ENCODE results near the gene SRPK3.

SRPK3 gene

DNA sequence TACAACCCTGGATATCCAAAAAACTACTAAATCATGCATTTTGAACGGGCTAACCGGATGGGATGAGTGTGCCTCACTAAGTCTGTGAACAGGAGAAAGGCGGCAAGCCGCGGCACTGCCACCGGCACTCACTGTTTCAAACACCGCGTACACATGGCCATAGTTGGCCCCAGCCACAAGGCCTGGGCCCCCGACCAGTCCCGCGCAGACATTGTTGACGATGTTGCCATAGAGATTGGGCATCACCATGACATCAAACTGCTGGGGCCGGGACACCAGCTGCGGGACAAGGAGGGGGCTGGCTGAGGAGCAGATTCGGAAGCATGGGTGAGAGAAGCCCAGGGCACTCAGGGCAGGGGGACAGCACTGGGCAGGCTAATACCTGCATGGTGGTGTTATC lies 5.8 kb downstream of the SRPK3 start:
- H4K8ac ChIP-seq (ENCODE audit: low read depth, low read length), result no peak overlapping the region
- no CpG with 5 or more reads among the region's 15 CpGs for WGBS, 2 donors (ENCODE audit: extremely low coverage in 2 of 2, insufficient read length in 2 of 2, insufficient replicate concordance in 1 of 2)
- H3K27ac ChIP-seq (replicated peaks; ENCODE audit: low read length), result no peak overlapping the region
- H3K9me3 ChIP-seq (replicated peaks in 1 of 2; ENCODE audit: control insufficient read depth in 2 of 2, insufficient read depth in 1 of 2, low read depth in 1 of 2, low read length in 2 of 2), result no peaks in the 10 kb centered on the region
- no peak overlapping the region for H3K23ac ChIP-seq (ENCODE audit: low read depth, low read length, poor library complexity)
- H2BK12ac ChIP-seq (ENCODE audit: low read length), result no peak overlapping the region
- DNase-seq (ENCODE audit: low spot score), result no peak
- H3K79me1 ChIP-seq (ENCODE audit: low read depth, low read length), result no peaks in the 10 kb centered on the region
- no peaks in the 10 kb centered on the region for H3K4me1 ChIP-seq (ENCODE audit: control insufficient read depth in 2 of 2, insufficient read depth in 1 of 2, low read depth in 1 of 2, low read length in 2 of 2)
- H3K4me3 ChIP-seq (ENCODE audit: low read length in 2 of 2), result no peak overlapping the region
- H4K91ac ChIP-seq (ENCODE audit: low read depth, low read length, poor library complexity), result no peak overlapping the region
- no peak overlapping the region for H2BK5ac ChIP-seq (ENCODE audit: low read length)
- H2AK5ac ChIP-seq (ENCODE audit: low read depth, low read length), result no peak overlapping the region
- no peak overlapping the region for H2AFZ ChIP-seq (ENCODE audit: low read length)
- no peak overlapping the region for H3K18ac ChIP-seq (ENCODE audit: low read length)
- no peak overlapping the region for H2BK15ac ChIP-seq (ENCODE audit: low read length)
- no peak overlapping the region for H3K9ac ChIP-seq (ENCODE audit: low read depth, low read length, poor library complexity)
- H3K4me2 ChIP-seq (ENCODE audit: insufficient read depth, low read length, poor library complexity, severe bottlenecking), result no peak overlapping the region
- H3K14ac ChIP-seq (ENCODE audit: low read length), result no peak overlapping the region
- peaks cover 8 to 30% of the 10 kb centered on the region in 2 donors for H3K36me3 ChIP-seq (replicated peaks in 1 of 2; ENCODE audit: control insufficient read depth in 2 of 2, insufficient read depth in 2 of 2, low read length in 2 of 2)
- peaks cover 0 to 8% (median 0%) of the 10 kb centered on the region in 3 experiments for H3K27me3 ChIP-seq (ENCODE audit: control insufficient read depth in 3 of 3, insufficient read depth in 3 of 3, low read depth in 1 of 3, low read length in 3 of 3)
- no peak overlapping the region for H2BK120ac ChIP-seq (ENCODE audit: low read depth, low read length)
- no peak overlapping the region for H3K4ac ChIP-seq (ENCODE audit: low read length)

DNA sequence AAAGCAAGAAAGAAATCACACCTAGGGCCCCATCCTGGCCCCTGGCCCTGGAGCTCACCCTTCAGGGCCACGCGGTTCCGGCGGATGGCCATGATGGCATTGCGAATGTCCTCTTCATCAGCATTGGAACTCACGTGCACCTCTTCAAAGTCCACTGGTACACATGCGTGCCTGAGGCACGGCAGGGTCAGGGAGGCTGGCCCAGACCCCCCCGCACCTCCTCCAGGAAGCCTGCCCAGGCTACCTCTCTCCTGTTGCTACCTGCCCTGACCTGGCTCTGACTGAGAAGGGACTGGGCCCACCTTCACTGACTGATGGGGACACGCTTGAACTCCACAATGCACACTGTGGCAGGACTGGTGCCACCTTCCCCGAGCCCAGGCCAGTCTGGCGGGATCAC lies 8.8 kb downstream of the SRPK3 start:
- Histone ChIP-seq H2BK12ac (ENCODE audit: low read length) (no peak overlapping the region), H2AFZ (ENCODE audit: low read length) (no peak overlapping the region), H3K4me2 (ENCODE audit: insufficient read depth, low read length, poor library complexity, severe bottlenecking) (no peak overlapping the region), H3K79me1 (ENCODE audit: low read depth, low read length) (no peaks in the 10 kb centered on the region), H3K18ac (ENCODE audit: low read length) (no peak overlapping the region), H3K27ac (replicated peaks; ENCODE audit: low read length) (no peak overlapping the region), H3K9me3 (replicated peaks in 1 of 2; ENCODE audit: control insufficient read depth in 2 of 2, insufficient read depth in 1 of 2, low read depth in 1 of 2, low read length in 2 of 2) (no peaks in the 10 kb centered on the region), H3K4me1 (ENCODE audit: control insufficient read depth in 2 of 2, insufficient read depth in 1 of 2, low read depth in 1 of 2, low read length in 2 of 2) (peaks cover 0 to 2% of the 10 kb centered on the region in 2 donors), H3K9ac (ENCODE audit: low read depth, low read length, poor library complexity) (no peak overlapping the region), H3K4ac (ENCODE audit: low read length) (no peak overlapping the region), H3K14ac (ENCODE audit: low read length) (no peak overlapping the region), H3K23ac (ENCODE audit: low read depth, low read length, poor library complexity) (peak overlapping the region; percentile 12), H3K27me3 (ENCODE audit: control insufficient read depth in 3 of 3, insufficient read depth in 3 of 3, low read depth in 1 of 3, low read length in 3 of 3) (peaks cover 0 to 14% (median 0%) of the 10 kb centered on the region in 3 experiments), H2BK120ac (ENCODE audit: low read depth, low read length) (no peak overlapping the region), H2BK15ac (ENCODE audit: low read length) (no peak overlapping the region), H3K36me3 (replicated peaks in 1 of 2; ENCODE audit: control insufficient read depth in 2 of 2, insufficient read depth in 2 of 2, low read length in 2 of 2) (peaks cover 8 to 32% of the 10 kb centered on the region in 2 donors), H2BK5ac (ENCODE audit: low read length) (no peak overlapping the region), H2AK5ac (ENCODE audit: low read depth, low read length) (no peak overlapping the region), H4K91ac (ENCODE audit: low read depth, low read length, poor library complexity) (no peak overlapping the region), H3K4me3 (ENCODE audit: low read length in 2 of 2) (no peak overlapping the region), H4K8ac (ENCODE audit: low read depth, low read length) (no peak overlapping the region)
- no CpG with 5 or more reads among the region's 12 CpGs for WGBS, 2 donors (ENCODE audit: extremely low coverage in 2 of 2, insufficient read length in 2 of 2, insufficient replicate concordance in 1 of 2)
- DNase-seq (ENCODE audit: low spot score), result no peak

DNA sequence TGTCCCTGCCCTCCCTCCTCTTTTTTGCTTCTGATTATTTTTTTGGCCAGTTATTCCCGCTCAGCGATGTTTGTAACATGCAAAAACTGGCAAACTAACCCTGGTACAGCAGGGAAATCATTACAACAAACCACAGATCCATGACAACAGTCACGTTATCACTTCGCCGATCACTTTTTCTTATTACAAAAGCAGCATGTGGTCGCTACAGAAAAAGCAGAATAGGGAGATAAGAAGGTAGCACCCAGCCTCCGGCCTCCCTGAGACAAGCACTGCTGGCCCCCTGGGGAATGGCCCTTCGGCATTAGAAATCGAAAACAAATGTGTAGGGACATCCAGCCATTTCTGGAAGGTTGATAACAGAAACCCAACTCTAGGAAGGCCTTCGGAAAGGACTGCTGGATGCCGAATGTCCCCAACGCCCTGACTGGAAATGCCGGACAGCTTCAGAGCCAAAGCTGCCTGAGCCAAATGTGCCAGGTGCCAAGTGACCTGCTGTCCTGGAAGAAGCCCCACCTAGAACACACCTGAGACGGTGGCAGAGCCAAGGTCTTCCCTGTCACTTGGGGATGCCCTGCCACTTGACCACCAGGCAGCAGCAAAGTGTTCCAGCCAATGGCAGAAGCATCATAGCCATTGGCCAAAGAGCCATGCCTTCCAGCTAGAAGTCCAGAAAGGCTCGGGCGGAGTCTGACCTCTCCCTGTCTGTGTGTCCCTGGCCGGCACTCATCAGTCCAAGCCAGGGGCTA lies 10.4 kb downstream of the SRPK3 start:
- Histone ChIP-seq H3K27me3 (ENCODE audit: control insufficient read depth in 3 of 3, insufficient read depth in 3 of 3, low read depth in 1 of 3, low read length in 3 of 3) (peaks cover 0 to 17% (median 0%) of the 10 kb centered on the region in 3 experiments), H4K91ac (ENCODE audit: low read depth, low read length, poor library complexity) (no peak overlapping the region), H4K8ac (ENCODE audit: low read depth, low read length) (no peak overlapping the region), H2BK5ac (ENCODE audit: low read length) (no peak overlapping the region), H2BK12ac (ENCODE audit: low read length) (no peak overlapping the region), H3K23ac (ENCODE audit: low read depth, low read length, poor library complexity) (no peak overlapping the region), H3K4ac (ENCODE audit: low read length) (no peak overlapping the region), H2AFZ (ENCODE audit: low read length) (no peak overlapping the region), H3K79me1 (ENCODE audit: low read depth, low read length) (peaks cover 6% of the 10 kb centered on the region), H3K9me3 (replicated peaks in 1 of 2; ENCODE audit: control insufficient read depth in 2 of 2, insufficient read depth in 1 of 2, low read depth in 1 of 2, low read length in 2 of 2) (no peaks in the 10 kb centered on the region), H2BK120ac (ENCODE audit: low read depth, low read length) (no peak overlapping the region), H3K27ac (replicated peaks; ENCODE audit: low read length) (no peak overlapping the region), H3K4me3 (ENCODE audit: low read length in 2 of 2) (no peak overlapping the region), H3K18ac (ENCODE audit: low read length) (no peak overlapping the region), H3K4me1 (ENCODE audit: control insufficient read depth in 2 of 2, insufficient read depth in 1 of 2, low read depth in 1 of 2, low read length in 2 of 2) (peaks cover 5% of the 10 kb centered on the region in 2 donors), H3K4me2 (ENCODE audit: insufficient read depth, low read length, poor library complexity, severe bottlenecking) (no peak overlapping the region), H3K14ac (ENCODE audit: low read length) (no peak overlapping the region), H3K36me3 (replicated peaks in 1 of 2; ENCODE audit: control insufficient read depth in 2 of 2, insufficient read depth in 2 of 2, low read length in 2 of 2) (peaks cover 6 to 30% of the 10 kb centered on the region in 2 donors), H2BK15ac (ENCODE audit: low read length) (no peak overlapping the region), H2AK5ac (ENCODE audit: low read depth, low read length) (no peak overlapping the region), H3K9ac (ENCODE audit: low read depth, low read length, poor library complexity) (peak overlapping the region; percentile 44)
- DNase-seq (ENCODE audit: low spot score), result no peak
- no CpG with 5 or more reads among the region's 17 CpGs for WGBS, 2 donors (ENCODE audit: extremely low coverage in 2 of 2, insufficient read length in 2 of 2, insufficient replicate concordance in 1 of 2)

DNA sequence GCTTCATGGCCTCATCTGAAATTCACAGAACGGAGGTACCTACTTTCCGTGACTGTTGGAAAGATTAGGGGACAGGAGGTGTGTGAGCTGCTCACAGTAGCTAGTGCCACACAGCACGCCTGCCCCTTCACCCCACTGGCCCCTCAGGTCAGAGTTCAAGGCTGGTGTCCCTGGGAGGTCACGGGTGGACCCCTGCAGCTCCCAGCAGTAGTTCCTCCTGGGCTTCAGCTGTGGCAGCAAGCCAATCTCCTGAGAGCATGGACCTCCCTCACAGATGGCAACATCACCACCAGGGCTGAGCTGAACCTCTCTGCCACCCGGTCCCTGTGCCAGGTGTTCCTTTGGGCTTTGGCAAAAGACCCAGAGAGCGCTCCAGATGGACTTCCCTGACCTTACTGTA lies 11.5 kb downstream of the SRPK3 start:
- no peak overlapping the region for H2AK5ac ChIP-seq (ENCODE audit: low read depth, low read length)
- no peak overlapping the region for H4K8ac ChIP-seq (ENCODE audit: low read depth, low read length)
- no peak overlapping the region for H3K4ac ChIP-seq (ENCODE audit: low read length)
- H3K4me1 ChIP-seq (ENCODE audit: control insufficient read depth in 2 of 2, insufficient read depth in 1 of 2, low read depth in 1 of 2, low read length in 2 of 2), result peaks cover 5% of the 10 kb centered on the region in 2 donors
- peaks cover 6% of the 10 kb centered on the region for H3K79me1 ChIP-seq (ENCODE audit: low read depth, low read length)
- peaks cover 0 to 4% of the 10 kb centered on the region in 2 donors for H3K9me3 ChIP-seq (replicated peaks in 1 of 2; ENCODE audit: control insufficient read depth in 2 of 2, insufficient read depth in 1 of 2, low read depth in 1 of 2, low read length in 2 of 2)
- no peak overlapping the region for H3K27ac ChIP-seq (replicated peaks; ENCODE audit: low read length)
- no peak overlapping the region for H2AFZ ChIP-seq (ENCODE audit: low read length)
- H3K9ac ChIP-seq (ENCODE audit: low read depth, low read length, poor library complexity), result no peak overlapping the region
- no peak overlapping the region for H2BK15ac ChIP-seq (ENCODE audit: low read length)
- H2BK5ac ChIP-seq (ENCODE audit: low read length), result no peak overlapping the region
- no peak overlapping the region for H4K91ac ChIP-seq (ENCODE audit: low read depth, low read length, poor library complexity)
- no peak for DNase-seq (ENCODE audit: low spot score)
- no peak overlapping the region for H2BK120ac ChIP-seq (ENCODE audit: low read depth, low read length)
- H3K18ac ChIP-seq (ENCODE audit: low read length), result no peak overlapping the region
- H3K36me3 ChIP-seq (replicated peaks in 1 of 2; ENCODE audit: control insufficient read depth in 2 of 2, insufficient read depth in 2 of 2, low read length in 2 of 2), result peaks cover 5 to 32% of the 10 kb centered on the region in 2 donors
- no CpG with 5 or more reads among the region's 6 CpGs for WGBS, 2 donors (ENCODE audit: extremely low coverage in 2 of 2, insufficient read length in 2 of 2, insufficient replicate concordance in 1 of 2)
- peaks cover 0 to 14% (median 0%) of the 10 kb centered on the region in 3 experiments for H3K27me3 ChIP-seq (ENCODE audit: control insufficient read depth in 3 of 3, insufficient read depth in 3 of 3, low read depth in 1 of 3, low read length in 3 of 3)
- no peak overlapping the region for H2BK12ac ChIP-seq (ENCODE audit: low read length)
- H3K23ac ChIP-seq (ENCODE audit: low read depth, low read length, poor library complexity), result no peak overlapping the region
- H3K14ac ChIP-seq (ENCODE audit: low read length), result no peak overlapping the region
- peak overlapping the region in 1 of 2 donors; percentile 78 for H3K4me3 ChIP-seq (ENCODE audit: low read length in 2 of 2)
- H3K4me2 ChIP-seq (ENCODE audit: insufficient read depth, low read length, poor library complexity, severe bottlenecking), result no peak overlapping the region

Measured in neuronal stem cell (in vitro differentiated cells).